ENCODE data around the gene SLC45A2. TPM values are rescaled to one million over a fixed set of nuclear protein-coding genes. Genes with fewer than 3 reads are reported as not detected.
"Not testable (repeated sequence)": the region's sequence is repeated elsewhere in the genome, so short reads cannot be mapped to it uniquely, and the experiment has no call there.

The SLC45A2 gene, protein sequence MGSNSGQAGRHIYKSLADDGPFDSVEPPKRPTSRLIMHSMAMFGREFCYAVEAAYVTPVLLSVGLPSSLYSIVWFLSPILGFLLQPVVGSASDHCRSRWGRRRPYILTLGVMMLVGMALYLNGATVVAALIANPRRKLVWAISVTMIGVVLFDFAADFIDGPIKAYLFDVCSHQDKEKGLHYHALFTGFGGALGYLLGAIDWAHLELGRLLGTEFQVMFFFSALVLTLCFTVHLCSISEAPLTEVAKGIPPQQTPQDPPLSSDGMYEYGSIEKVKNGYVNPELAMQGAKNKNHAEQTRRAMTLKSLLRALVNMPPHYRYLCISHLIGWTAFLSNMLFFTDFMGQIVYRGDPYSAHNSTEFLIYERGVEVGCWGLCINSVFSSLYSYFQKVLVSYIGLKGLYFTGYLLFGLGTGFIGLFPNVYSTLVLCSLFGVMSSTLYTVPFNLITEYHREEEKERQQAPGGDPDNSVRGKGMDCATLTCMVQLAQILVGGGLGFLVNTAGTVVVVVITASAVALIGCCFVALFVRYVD
- under 1 TPM in 1 of 7 donors, not detected in 6; 0.74 TPM for total RNA-seq
- polyA plus RNA-seq, result under 1 TPM in 1 of 3 donors, not detected in 2; 0.07 TPM
- long read RNA-seq, donor 1, result 0 reads
- long read RNA-seq, donor 2, result 0 reads

DNA sequence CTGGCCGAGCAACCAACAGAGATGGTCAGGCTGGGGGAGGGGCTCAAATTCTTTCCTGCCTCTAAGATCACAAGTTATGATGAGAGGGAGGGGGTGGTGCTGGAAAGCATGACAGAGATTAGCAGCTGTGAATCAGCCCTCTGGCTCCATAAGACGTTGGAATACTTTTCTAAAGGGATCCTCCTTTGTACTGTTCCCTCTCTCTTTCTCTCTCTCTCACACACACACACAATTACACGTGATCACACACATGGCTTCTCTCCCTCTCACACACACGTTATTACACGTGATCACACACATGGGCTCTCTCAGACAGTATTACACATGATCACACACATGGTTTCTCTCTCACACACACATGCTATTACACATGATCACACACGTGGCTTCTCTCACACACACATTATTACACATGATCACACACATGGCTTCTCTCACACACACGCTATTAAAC is at the start of gene SLC45A2:
Gene SLC45A2, minus strand, starts transcription at position 23 of the 454 bp plus-strand sequence. CDS start 110 bp downstream, outside the sequence.
- H3K27me3 ChIP-seq (replicated peaks in 1 of 7), result no peaks in the 10 kb centered on the region
- TF ChIP-seq POLR2A (IDR thresholded peaks at IDR 0.05) (no peak), POLR2AphosphoS5 (IDR thresholded peaks at IDR 0.05) (no peak)
- TF ChIP-seq, protein P1, sequence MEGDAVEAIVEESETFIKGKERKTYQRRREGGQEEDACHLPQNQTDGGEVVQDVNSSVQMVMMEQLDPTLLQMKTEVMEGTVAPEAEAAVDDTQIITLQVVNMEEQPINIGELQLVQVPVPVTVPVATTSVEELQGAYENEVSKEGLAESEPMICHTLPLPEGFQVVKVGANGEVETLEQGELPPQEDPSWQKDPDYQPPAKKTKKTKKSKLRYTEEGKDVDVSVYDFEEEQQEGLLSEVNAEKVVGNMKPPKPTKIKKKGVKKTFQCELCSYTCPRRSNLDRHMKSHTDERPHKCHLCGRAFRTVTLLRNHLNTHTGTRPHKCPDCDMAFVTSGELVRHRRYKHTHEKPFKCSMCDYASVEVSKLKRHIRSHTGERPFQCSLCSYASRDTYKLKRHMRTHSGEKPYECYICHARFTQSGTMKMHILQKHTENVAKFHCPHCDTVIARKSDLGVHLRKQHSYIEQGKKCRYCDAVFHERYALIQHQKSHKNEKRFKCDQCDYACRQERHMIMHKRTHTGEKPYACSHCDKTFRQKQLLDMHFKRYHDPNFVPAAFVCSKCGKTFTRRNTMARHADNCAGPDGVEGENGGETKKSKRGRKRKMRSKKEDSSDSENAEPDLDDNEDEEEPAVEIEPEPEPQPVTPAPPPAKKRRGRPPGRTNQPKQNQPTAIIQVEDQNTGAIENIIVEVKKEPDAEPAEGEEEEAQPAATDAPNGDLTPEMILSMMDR (IDR thresholded peaks at IDR 0.05 in 8 of 11, conservative IDR thresholded peaks at IDR 0.05 in 3 of 11), result no peak
- intact Hi-C loops (cut with DNase I; ENCODE audit: low total_unique reads), result no loop called here
- no peak for DNase-seq
- H3K4me1 ChIP-seq, result no peaks in the 10 kb centered on the region
- peaks cover 4 to 37% (median 26%) of the 10 kb centered on the region in 6 donors for H3K36me3 ChIP-seq
- H3K4me3 ChIP-seq, result no peak within 1 kb of the TSS
- WGBS, 5 donors, result 82 to 87% (median 85%) methylated on average over 7 of the region's 7 CpGs
- no peak within 1 kb of the TSS for H3K27ac ChIP-seq
- H3K9me3 ChIP-seq, result peaks cover 0 to 3% (median 0%) of the 10 kb centered on the region in 8 donors

DNA sequence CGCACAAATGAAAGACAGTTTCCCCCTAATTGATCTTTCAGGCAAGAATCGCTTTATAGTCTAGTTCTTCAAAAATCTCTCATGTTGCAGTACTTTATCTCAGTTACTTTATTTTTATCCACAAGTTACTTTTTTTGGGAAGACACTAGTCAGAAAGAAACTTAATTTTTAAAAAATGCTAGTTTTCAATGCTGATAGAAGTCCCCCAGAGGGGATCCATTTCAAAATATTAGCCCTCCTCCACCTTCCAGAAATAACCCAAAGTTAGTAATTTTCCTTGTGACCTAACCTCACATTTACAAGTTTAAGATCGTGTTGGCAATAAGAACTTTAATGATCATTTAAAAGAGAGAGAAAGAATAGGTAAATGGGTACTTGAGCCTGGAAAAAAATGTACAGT is 47.5 kb upstream of the SLC45A2 start:
- H3K36me3 ChIP-seq, result peaks cover 0 to 56% (median 7%) of the 10 kb centered on the region in 6 donors
- intact Hi-C loops (cut with DNase I; ENCODE audit: low total_unique reads), result no loop called here
- 81 to 93% (median 88%) methylated on average over 3 of the region's 3 CpGs for WGBS, 5 donors
- no peaks in the 10 kb centered on the region for H3K27me3 ChIP-seq (replicated peaks in 1 of 7)
- no peaks in the 10 kb centered on the region for H3K4me1 ChIP-seq
- H3K27ac ChIP-seq, result no peak overlapping the region
- no peak for DNase-seq
- no peaks in the 10 kb centered on the region for H3K9me3 ChIP-seq
- TF ChIP-seq, protein P1 (IDR thresholded peaks at IDR 0.05 in 8 of 11, conservative IDR thresholded peaks at IDR 0.05 in 3 of 11), result no peak
- TF ChIP-seq POLR2A (IDR thresholded peaks at IDR 0.05) (no peak), POLR2AphosphoS5 (IDR thresholded peaks at IDR 0.05) (no peak)
- H3K4me3 ChIP-seq, result no peak overlapping the region

DNA sequence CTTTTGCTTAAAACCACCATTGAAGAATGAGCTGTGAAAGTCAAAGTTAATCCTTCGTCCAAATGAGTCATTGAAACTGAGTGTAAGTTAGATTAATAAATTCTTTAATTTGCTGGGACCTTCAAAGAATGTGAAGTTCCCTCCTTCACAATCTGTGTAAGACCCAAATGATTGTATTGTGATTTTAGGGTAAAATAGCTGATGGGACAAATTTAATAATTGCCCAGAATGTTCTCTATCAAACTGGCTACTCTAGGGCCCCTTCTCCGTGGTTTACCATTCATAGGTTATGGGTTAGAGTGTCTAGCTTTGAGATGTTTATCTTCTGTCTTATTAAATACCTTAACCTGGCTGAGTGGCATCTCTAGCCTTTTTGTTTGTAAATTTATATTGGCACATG is 46.6 kb upstream of the SLC45A2 start:
- TF ChIP-seq POLR2A (IDR thresholded peaks at IDR 0.05) (no peak), POLR2AphosphoS5 (IDR thresholded peaks at IDR 0.05) (no peak)
- TF ChIP-seq, protein P1 (IDR thresholded peaks at IDR 0.05 in 8 of 11, conservative IDR thresholded peaks at IDR 0.05 in 3 of 11), result no peak
- H3K4me1 ChIP-seq, result no peaks in the 10 kb centered on the region
- intact Hi-C loops (cut with DNase I; ENCODE audit: low total_unique reads), result no loop called here
- H3K9me3 ChIP-seq, result no peaks in the 10 kb centered on the region
- H3K27me3 ChIP-seq (replicated peaks in 1 of 7), result no peaks in the 10 kb centered on the region
- H3K36me3 ChIP-seq, result peaks cover 0 to 63% (median 7%) of the 10 kb centered on the region in 6 donors
- no peak overlapping the region for H3K27ac ChIP-seq
- no peak for DNase-seq
- no peak overlapping the region for H3K4me3 ChIP-seq
- WGBS, 5 donors, result 68 to 94% (median 93%) methylated on average over 2 of the region's 2 CpGs

DNA sequence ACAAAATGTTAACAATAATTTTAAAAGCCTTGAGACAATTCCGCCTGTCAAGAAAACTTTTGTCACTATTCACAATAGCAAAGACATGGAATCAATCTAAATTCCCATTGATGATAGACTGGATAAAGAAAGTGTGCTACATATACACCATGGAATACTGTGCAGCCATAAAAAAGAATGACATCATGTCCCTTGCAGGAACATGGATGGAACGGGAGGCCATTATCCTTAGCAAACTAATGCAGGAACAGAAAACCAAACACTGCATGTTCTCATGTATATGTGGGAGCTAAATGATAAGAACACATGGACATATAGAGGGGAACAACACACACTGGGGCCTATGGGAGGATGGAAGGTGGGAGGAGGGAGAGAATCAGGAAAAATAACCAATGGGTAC is 46.1 kb upstream of the SLC45A2 start:
- peaks cover 0 to 65% (median 7%) of the 10 kb centered on the region in 6 donors for H3K36me3 ChIP-seq
- H3K27me3 ChIP-seq (replicated peaks in 1 of 7); intact Hi-C loops (cut with DNase I; ENCODE audit: low total_unique reads); H3K27ac ChIP-seq; DNase-seq; H3K4me1 ChIP-seq; H3K9me3 ChIP-seq; H3K4me3 ChIP-seq: not testable (repeated sequence)
- 92 to 99% (median 96%) methylated on average over 2 of the region's 2 CpGs for WGBS, 5 donors
